Activated T-cell treated with anti-CD3 and anti-CD28 coated beads, Interleukin-2, amount 50 U/mL, for 4 hours (primary cell): ENCODE data around the gene PTPRM. TPM values are rescaled to one million over a fixed set of nuclear protein-coding genes. Genes with fewer than 3 reads are reported as not detected.

Experiments used
- ATAC-seq, 2 donors: fragments of 200-7000 bp; cut with Tn5 transposase; one replicate each; pipeline ENCODE4 v1.10.0; 2021
- DNase-seq: peaks from one replicate; pipeline ENCODE4 v3.0.0-alpha.2; 2020
- H3K27me3 Mint-ChIP-seq: one replicate; pipeline ENCODE4 v1.8.0; 2021; ENCODE audit warnings: low read depth, mixed read lengths
- H3K36me3 Mint-ChIP-seq: one replicate; pipeline ENCODE4 v1.8.0; 2022; ENCODE audit warnings: mixed read lengths; ENCODE audit not compliant: insufficient read depth
- H3K4me1 Mint-ChIP-seq: one replicate; pipeline ENCODE4 v1.8.0; 2021; ENCODE audit warnings: low read depth, mixed read lengths
- H3K4me3 Mint-ChIP-seq: one replicate; pipeline ENCODE4 v1.8.0; 2021; ENCODE audit warnings: mild to moderate bottlenecking, moderate library complexity, mixed read lengths
- H3K9me3 Mint-ChIP-seq: one replicate; pipeline ENCODE4 v1.8.0; 2021; ENCODE audit warnings: mixed read lengths
- total RNA-seq, 3 donors: library from RNA; stranded (reverse); gene quantifications; one replicate each; pipeline ENCODE4 v1.2.1, GENCODE V29; 2021

PTPRM gene
- total RNA-seq, 3 donors from 2014 or later = 1.5 to 3.5 (median 2.3) TPM

DNA sequence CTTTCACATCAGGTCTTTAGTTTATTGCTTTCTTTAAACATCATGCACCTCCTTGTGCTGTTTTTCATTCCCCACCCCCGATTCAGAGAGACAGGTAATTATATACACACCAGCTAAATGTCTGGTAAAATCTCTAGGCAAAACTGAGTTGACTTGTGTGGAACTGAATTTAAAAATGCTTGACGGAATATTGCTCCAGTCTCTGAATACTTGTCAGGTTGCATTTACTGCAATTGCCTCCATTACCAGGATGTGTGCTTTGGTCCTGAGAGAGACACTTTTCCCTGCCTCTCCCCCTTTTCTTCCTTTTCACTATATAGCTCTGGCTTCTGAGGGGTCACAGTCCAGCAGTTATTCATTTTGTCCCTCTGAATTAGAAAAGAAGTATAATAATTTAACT is 104.0 kb downstream of the PTPRM start:
- ATAC-seq (no peak), DNase-seq (no peak)
- no peak overlapping the region for H3K4me3 Mint-ChIP-seq
- no peaks in the 10 kb centered on the region for H3K36me3 Mint-ChIP-seq
- H3K4me1 Mint-ChIP-seq = no peaks in the 10 kb centered on the region
- H3K9me3 Mint-ChIP-seq = no peaks in the 10 kb centered on the region
- no peaks in the 10 kb centered on the region for H3K27me3 Mint-ChIP-seq

DNA sequence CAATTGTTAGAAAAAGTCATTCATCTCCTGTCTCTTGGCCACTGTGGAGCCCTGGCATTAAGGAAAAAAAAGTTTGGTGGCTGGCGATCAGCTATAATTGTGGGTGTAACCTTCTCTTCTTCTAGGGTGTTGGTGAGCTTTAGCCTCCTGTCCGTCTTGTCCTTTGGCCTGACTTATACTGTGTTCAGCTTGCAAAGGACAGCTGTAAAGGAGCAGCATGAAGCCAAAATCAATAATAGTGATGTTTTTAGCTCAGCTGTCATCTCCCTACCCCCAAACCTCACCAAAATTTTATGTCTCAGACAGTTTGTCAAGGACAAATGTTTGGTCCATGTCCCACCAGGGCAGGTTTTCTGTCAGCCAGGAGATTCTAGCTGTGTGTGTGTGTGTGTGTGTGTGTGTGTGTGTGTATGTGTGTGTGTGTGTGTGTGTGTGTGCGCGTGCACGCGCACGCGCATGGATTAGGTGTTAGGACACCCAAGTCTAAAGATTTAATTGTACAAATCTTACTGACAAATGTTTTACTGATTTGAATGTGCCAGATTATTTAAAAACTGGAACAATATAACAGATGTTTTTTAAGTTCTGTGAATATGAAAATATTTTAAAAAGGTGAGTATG is 109.2 kb downstream of the PTPRM start:
- no peaks in the 10 kb centered on the region for H3K9me3 Mint-ChIP-seq
- DNase-seq = no peak
- H3K4me3 Mint-ChIP-seq = no peak overlapping the region
- H3K4me1 Mint-ChIP-seq = no peaks in the 10 kb centered on the region
- H3K27me3 Mint-ChIP-seq = no peaks in the 10 kb centered on the region
- no peaks in the 10 kb centered on the region for H3K36me3 Mint-ChIP-seq
- no peak for ATAC-seq

DNA sequence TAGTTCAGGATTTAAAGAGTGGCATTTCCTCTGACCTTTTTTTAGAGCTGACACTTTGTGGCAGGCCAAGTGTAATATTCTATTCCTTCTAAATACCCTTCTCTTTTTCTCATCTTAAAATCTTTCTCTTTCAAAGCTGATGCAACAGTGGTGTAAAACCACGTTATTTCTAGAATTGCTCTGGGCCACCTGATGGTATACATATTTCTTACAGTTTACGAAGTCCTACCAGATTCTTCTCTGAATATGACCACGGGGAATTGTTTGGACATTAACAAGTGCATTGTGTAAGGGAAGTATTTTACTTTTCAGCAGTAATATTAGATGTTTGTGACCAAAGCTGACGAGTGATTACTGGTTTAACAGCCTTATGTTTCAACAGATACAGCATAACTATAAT is 109.9 kb downstream of the PTPRM start:
- Mint-ChIP-seq H3K27me3 (no peaks in the 10 kb centered on the region), H3K4me3 (no peak overlapping the region), H3K36me3 (no peaks in the 10 kb centered on the region), H3K9me3 (no peaks in the 10 kb centered on the region), H3K4me1 (no peaks in the 10 kb centered on the region)
- DNase-seq (no peak), ATAC-seq (no peak)

DNA sequence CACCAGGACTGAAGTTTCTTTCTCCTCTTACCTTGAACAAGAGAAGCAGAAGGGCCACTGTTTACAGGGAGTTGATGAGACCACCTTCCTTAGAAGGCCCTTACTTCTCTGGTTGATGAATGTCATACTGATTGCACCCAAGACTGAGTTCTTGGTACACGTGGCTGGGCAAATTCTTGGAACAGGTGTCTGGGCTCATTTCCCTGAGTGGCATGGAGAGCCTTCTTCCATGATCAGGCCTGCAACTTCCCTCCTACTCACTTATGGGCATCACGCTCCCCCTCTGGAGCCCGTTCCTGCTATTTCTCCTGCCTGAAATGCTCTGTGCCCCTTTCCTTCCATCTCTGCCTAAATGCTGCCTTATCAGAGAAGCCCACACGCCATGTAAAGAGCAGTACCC is 110.3 kb downstream of the PTPRM start:
- Mint-ChIP-seq H3K4me1 (no peaks in the 10 kb centered on the region), H3K27me3 (no peaks in the 10 kb centered on the region), H3K4me3 (no peak overlapping the region), H3K36me3 (no peaks in the 10 kb centered on the region), H3K9me3 (no peaks in the 10 kb centered on the region)
- DNase-seq (no peak), ATAC-seq (no peak)

DNA sequence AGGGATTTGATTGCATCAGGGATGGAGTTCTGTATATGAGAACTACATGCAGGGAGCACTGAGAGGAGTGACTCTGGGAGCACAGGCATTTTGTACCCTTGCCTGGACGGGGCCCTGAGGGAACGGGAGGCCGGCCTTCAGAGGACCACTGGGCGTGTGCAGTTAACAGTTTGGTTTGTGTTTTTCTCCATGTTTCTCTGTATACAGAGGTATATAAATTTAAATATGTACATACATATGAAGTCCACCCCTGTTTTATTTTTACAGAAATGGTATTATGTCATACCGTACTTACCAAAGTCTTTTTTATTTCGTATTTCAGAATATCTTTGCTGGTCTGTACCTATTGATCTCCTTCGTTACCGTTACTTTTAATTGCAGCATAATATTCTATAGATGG is 111.3 kb downstream of the PTPRM start:
- DNase-seq (no peak), ATAC-seq (no peak)
- Mint-ChIP-seq H3K36me3 (no peaks in the 10 kb centered on the region), H3K27me3 (no peaks in the 10 kb centered on the region), H3K4me1 (no peaks in the 10 kb centered on the region), H3K4me3 (no peak overlapping the region), H3K9me3 (no peaks in the 10 kb centered on the region)

DNA sequence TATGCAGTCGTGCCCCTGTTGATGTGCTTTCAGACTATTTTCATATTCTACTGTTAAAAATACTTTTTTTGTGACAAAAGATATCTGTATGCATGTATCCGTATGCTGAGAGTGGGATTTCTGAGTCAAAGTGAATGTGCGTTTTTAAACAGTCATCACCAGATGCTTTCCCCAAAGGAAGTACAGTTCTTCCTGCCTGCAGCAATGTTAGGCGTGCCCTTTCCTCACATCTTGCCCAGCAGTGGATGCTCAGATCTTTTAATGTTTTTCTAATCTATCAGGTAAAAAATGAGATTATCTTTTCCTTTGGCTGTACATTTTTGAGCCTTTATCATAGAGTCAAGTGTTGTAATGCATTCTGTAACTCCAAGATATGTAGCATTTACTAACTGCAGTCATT is 111.7 kb downstream of the PTPRM start:
- ATAC-seq = no peak
- no peak for DNase-seq
- no peaks in the 10 kb centered on the region for H3K9me3 Mint-ChIP-seq
- H3K36me3 Mint-ChIP-seq = no peaks in the 10 kb centered on the region
- no peaks in the 10 kb centered on the region for H3K4me1 Mint-ChIP-seq
- H3K4me3 Mint-ChIP-seq = no peak overlapping the region
- H3K27me3 Mint-ChIP-seq = no peaks in the 10 kb centered on the region

DNA sequence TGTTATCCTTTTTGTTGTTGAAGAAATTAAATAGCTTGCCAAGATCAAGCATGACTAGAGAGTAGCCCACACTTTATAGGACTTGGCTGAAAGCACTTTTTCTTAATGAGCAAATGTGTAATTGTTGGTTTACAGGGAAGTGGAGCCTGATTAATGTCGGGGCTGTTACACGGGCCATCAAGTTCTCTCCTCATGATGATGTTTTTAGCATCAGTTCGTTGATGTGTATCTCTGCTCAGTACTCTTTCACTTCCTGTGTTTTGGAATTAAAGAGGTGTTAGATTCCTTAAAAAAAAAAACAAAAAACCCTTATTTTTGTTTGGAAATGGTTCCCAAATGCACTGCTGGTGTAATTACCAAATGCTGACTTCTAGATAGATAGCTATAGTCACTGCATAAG is 114.2 kb downstream of the PTPRM start:
- DNase-seq (no peak), ATAC-seq (no peak)
- no peaks in the 10 kb centered on the region for H3K9me3 Mint-ChIP-seq
- H3K4me3 Mint-ChIP-seq = no peak overlapping the region
- H3K36me3 Mint-ChIP-seq = no peaks in the 10 kb centered on the region
- no peaks in the 10 kb centered on the region for H3K4me1 Mint-ChIP-seq
- no peaks in the 10 kb centered on the region for H3K27me3 Mint-ChIP-seq

DNA sequence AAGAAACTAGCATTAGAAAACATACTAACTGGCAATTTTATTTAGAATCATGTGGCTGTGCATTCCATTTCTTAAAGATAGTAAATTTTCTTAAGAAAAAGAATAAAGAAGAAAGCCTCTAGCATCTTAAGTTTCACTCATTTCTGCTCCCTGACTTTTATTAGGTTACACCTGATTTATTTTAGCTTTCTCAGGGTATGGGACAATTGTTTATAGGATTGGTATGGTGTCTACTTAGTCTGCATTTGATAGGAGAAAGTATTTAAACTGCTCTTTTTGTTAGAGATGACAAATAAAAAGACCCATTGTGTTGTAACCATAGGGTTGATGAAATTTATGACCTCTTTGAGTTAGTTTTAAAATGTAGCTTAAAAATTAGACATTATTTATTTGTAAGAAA is 115.2 kb downstream of the PTPRM start:
- no peak for DNase-seq
- no peak overlapping the region for H3K4me3 Mint-ChIP-seq
- H3K27me3 Mint-ChIP-seq = no peaks in the 10 kb centered on the region
- H3K9me3 Mint-ChIP-seq = no peaks in the 10 kb centered on the region
- no peaks in the 10 kb centered on the region for H3K4me1 Mint-ChIP-seq
- no peaks in the 10 kb centered on the region for H3K36me3 Mint-ChIP-seq
- no peak for ATAC-seq

DNA sequence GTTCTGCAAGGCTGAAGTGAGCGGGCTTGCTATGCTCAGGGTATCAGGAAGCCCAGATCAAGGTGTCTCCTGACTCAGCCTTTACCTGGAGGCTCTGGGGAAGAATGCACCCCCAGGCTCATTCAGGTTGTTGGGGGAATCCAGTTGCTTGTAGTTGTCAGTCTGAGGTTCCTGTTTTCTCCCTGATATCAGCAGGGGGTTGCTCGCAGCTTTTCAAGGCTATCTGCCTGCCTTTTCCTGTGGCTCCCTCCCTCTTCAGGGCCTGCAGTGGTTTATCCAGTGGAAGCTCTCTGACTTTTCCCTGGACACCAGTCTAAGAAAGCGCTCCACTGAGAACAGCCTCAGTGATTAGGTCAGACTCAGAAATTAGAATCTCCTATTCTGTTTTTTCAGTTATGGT is 116.6 kb downstream of the PTPRM start:
- no peaks in the 10 kb centered on the region for H3K36me3 Mint-ChIP-seq
- H3K4me1 Mint-ChIP-seq = no peaks in the 10 kb centered on the region
- DNase-seq (no peak), ATAC-seq (no peak)
- H3K4me3 Mint-ChIP-seq = no peak overlapping the region
- no peaks in the 10 kb centered on the region for H3K27me3 Mint-ChIP-seq
- H3K9me3 Mint-ChIP-seq = no peaks in the 10 kb centered on the region

DNA sequence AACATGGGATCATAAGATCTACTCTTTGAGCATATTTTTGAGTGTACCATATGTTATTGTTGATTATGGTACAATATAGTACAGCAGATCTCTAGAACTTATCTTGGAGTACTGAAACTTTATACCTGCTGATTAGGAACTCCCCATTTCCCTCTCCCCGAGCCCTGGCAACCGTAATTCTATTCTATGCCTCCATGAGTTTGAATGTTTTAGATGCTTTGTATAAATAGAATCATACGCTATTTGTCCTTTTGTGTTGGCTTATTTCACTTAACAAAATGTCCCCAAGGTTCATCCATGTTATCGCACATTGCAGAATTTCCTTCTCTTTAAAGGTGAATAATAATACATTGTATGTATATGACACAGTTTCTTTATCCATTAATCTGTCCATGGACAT is 117.2 kb downstream of the PTPRM start:
- no peak for DNase-seq
- Mint-ChIP-seq H3K9me3 (no peaks in the 10 kb centered on the region), H3K4me1 (no peaks in the 10 kb centered on the region), H3K4me3 (no peak overlapping the region), H3K27me3 (no peaks in the 10 kb centered on the region), H3K36me3 (no peaks in the 10 kb centered on the region)
- no peak for ATAC-seq

DNA sequence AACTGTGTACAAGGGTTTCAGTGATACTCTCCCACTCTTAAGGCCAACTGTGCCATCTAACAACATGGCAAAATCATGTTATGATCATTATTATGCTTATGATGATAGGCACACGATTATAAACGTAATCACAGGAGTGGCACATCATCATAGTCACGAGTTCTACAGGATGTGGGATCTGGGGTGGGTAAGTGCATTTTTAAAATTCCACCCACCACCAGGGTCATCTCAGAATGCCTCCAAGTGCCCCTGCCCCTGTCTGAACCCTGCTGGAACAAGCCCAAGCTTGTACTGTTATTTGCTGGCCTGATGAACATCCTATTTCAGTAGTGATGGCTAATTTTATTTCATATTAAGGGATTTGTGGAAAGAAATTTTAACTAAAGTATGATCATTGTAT is 117.8 kb downstream of the PTPRM start:
- Mint-ChIP-seq H3K4me3 (no peak overlapping the region), H3K27me3 (no peaks in the 10 kb centered on the region), H3K36me3 (no peaks in the 10 kb centered on the region), H3K9me3 (no peaks in the 10 kb centered on the region), H3K4me1 (no peaks in the 10 kb centered on the region)
- ATAC-seq (no peak), DNase-seq (no peak)

DNA sequence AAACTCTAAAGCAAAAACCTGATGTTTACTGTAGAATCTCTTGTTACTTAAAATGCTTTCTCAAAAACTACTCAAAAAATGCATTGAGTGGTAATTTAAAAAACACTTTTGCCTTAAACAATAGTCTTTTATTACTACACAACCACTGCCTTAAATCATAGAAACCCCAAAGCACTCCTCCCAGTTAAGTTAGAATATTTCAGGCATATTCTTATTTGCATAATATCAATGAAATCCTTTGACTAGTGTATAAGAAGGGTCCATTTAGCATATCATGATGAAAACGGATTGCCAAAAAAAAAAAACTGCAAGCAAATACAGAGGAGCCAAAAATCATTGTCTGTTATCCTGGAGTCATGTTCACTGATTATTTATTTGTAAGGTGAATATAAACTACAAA is 119.2 kb downstream of the PTPRM start:
- H3K4me1 Mint-ChIP-seq = no peaks in the 10 kb centered on the region
- no peak overlapping the region for H3K4me3 Mint-ChIP-seq
- no peak for DNase-seq
- H3K9me3 Mint-ChIP-seq = no peaks in the 10 kb centered on the region
- H3K36me3 Mint-ChIP-seq = no peaks in the 10 kb centered on the region
- H3K27me3 Mint-ChIP-seq = no peaks in the 10 kb centered on the region
- ATAC-seq = no peak

DNA sequence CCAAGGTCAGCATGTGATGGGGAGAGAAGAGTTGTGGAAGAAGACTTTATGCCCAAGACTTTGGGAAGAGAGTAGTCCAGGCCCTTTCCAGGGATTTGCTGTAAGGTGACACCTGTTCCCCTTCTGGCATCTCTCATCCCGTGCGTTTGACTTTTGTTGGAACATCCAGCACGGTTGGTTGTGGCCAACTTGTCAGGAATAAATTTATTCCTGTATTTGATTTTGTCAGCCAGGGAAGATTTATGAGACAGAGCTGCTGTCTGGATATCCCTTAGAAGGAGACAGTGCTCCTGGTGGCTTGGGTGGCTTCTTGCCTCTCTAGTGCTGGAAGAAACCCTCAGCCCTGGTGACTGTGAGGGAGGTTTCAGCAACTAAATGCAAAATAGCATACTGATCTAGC is 121.5 kb downstream of the PTPRM start:
- H3K36me3 Mint-ChIP-seq = no peaks in the 10 kb centered on the region
- H3K4me1 Mint-ChIP-seq = no peaks in the 10 kb centered on the region
- DNase-seq (no peak), ATAC-seq (no peak)
- H3K4me3 Mint-ChIP-seq = no peak overlapping the region
- H3K27me3 Mint-ChIP-seq = peaks cover 1% of the 10 kb centered on the region
- peaks cover 2% of the 10 kb centered on the region for H3K9me3 Mint-ChIP-seq

DNA sequence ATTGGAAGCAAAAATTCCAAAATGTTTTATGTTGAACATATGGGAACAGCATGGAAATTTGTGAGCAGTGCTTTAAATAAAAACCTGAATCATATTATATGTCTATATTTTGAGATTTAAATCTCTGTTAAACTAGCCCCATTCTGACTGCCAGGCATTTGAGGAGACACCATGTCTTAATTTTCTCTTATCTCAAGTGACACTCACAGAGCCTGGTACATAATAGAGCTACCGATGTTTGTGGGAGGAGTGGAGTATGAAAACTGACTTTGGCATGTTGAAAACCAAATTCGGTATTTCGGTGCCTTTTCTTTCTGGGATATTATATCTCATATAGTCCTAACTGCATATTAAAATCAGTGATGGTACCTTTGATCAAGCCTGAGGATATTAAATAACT is 124.1 kb downstream of the PTPRM start:
- no peak overlapping the region for H3K4me3 Mint-ChIP-seq
- H3K4me1 Mint-ChIP-seq = no peaks in the 10 kb centered on the region
- no peak for ATAC-seq
- H3K27me3 Mint-ChIP-seq = peaks cover 2% of the 10 kb centered on the region
- peaks cover 4% of the 10 kb centered on the region for H3K9me3 Mint-ChIP-seq
- no peak for DNase-seq
- H3K36me3 Mint-ChIP-seq = no peaks in the 10 kb centered on the region

DNA sequence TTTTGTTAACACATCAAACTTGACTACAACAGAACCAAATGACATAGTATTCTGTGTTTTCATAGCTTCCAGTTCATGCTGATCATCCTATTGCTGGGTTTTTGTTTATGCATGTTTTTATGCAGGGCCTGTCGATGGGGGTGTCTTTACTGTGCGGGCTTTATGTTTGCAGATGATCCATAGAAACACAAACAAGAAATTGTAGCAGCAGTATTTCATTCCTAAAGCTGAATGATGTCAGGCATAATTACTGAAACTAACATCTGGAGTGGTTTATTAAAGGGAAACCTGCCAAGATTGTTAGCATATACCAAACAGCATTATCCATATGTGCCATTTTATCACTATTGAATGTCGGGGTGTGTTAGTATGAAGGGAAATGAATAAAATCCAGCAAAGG is 129.7 kb downstream of the PTPRM start:
- DNase-seq = no peak
- H3K27me3 Mint-ChIP-seq = peaks cover 2% of the 10 kb centered on the region
- no peaks in the 10 kb centered on the region for H3K4me1 Mint-ChIP-seq
- no peak overlapping the region for H3K4me3 Mint-ChIP-seq
- no peak for ATAC-seq
- no peaks in the 10 kb centered on the region for H3K36me3 Mint-ChIP-seq
- peaks cover 4% of the 10 kb centered on the region for H3K9me3 Mint-ChIP-seq

DNA sequence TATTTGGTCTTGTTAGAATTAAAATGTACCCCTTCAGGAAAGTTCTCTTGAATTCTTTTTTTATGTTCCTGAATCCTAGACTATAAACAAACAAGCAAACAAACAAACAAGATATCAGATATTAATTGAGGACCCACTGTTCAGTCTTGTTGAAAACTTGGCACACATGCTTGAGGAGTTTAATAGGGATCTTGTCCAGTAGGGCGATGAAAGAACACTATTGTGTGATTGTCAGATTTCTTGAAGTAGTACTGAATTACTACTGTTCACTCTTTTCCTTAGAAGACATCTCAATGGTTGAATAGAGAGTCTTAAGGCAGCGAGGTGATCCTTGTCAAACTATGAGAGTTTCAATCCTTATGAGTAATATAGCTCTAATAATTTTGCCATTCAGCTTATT is 130.2 kb downstream of the PTPRM start:
- Mint-ChIP-seq H3K4me3 (no peak overlapping the region), H3K4me1 (no peaks in the 10 kb centered on the region), H3K27me3 (peaks cover 2% of the 10 kb centered on the region), H3K36me3 (no peaks in the 10 kb centered on the region), H3K9me3 (peaks cover 6% of the 10 kb centered on the region)
- ATAC-seq (no peak), DNase-seq (no peak)
